SK-N-MC (cell line): Measurements from ENCODE around the gene LAMB3.

Experiments used
- EZH2 ChIP-seq: fragments of 200-600 bp; sonication (generic); IDR thresholded peaks from one replicate; pipeline ENCODE4 v1.6.1; 2017; ENCODE audit warnings: antibody characterized with exemption
- FOXP2 ChIP-seq: optimal IDR thresholded peaks from 2 replicates; pipeline ENCODE3; 2011; ENCODE audit warnings: mild to moderate bottlenecking, moderate library complexity; ENCODE audit not compliant: insufficient read depth; ENCODE audit errors: extremely low read length, control extremely low read depth
- POLR2AphosphoS5 ChIP-seq: IDR thresholded peaks from 2 replicates; pipeline ENCODE4 v1.6.1; 2012; ENCODE audit warnings: mild to moderate bottlenecking, low read depth, low read length, borderline replicate concordance

GRCh38 chr1:209645574-209646452 is 6.4 kb downstream of the LAMB3 start:
- TF ChIP-seq EZH2, result no peak
- no peak for TF ChIP-seq POLR2AphosphoS5
- TF ChIP-seq FOXP2, result no peak
